ENCODE data around the gene EMP1. TPM values are rescaled to one million over a fixed set of nuclear protein-coding genes. Genes with fewer than 3 reads are reported as not detected.

Gene EMP1
- total and polyA plus RNA-seq, 2 experiments from 2014 or later = 0.07 to 0.39 TPM

- TF ChIP-seq ZNF462 (CRISPR knock-in tag; IDR thresholded peaks at IDR 0.05) (no peak), STAT1 (IDR thresholded peaks at IDR 0.05; ENCODE audit: unreplicated experiment) (no peak)
These were observed 33.6 kb upstream of the EMP1 start (continued) for GRCh38 chr12:13162904-13163303.

GRCh38 chr12:13163868-13164635 lies 32.5 kb upstream of the EMP1 start:
- Mint-ChIP-seq H3K4me1 (no peaks in the 10 kb centered on the region), H3K36me3 (ENCODE audit: low read depth) (no peaks in the 10 kb centered on the region), H3K4me3 (no peak overlapping the region), H3K9me3 (no peaks in the 10 kb centered on the region), H3K27me3 (ENCODE audit: insufficient read depth, low read depth, poor library complexity) (peaks cover 5% of the 10 kb centered on the region), H3K27ac (no peak overlapping the region)
- Histone ChIP-seq H3K27ac (ENCODE audit: low read depth) (no peak overlapping the region), H3K79me2 (replicated peaks; ENCODE audit: insufficient read depth) (no peaks in the 10 kb centered on the region), H3K27me3 (ENCODE audit: insufficient read depth) (no peaks in the 10 kb centered on the region), H2AFZ (no peak overlapping the region), H3F3A (replicated peaks; ENCODE audit: low read depth) (no peaks in the 10 kb centered on the region), H3K9me2 (ENCODE audit: insufficient read depth) (no peaks in the 10 kb centered on the region), H4K20me1 (replicated peaks; ENCODE audit: insufficient read depth) (no peaks in the 10 kb centered on the region), H3K4me2 (no peak overlapping the region), H3K4me1 (ENCODE audit: insufficient read depth) (no peaks in the 10 kb centered on the region; the same call in 1 of the 2 replicates), H3K4me3 (no peak overlapping the region), H3K36me3 (ENCODE audit: insufficient read depth) (no peaks in the 10 kb centered on the region)
- DNase-seq (ENCODE audit: low spot score) (no peak), ATAC-seq (no peak)
- TF ChIP-seq JUNB (IDR thresholded peaks at IDR 0.05; ENCODE audit: unreplicated experiment) (no peak), STAT1 (IDR thresholded peaks at IDR 0.05; ENCODE audit: unreplicated experiment) (no peak), CREB1 (CRISPR knock-in tag; IDR thresholded peaks at IDR 0.05; ENCODE audit: low read depth) (no peak), ZNF331 (CRISPR knock-in tag; IDR thresholded peaks at IDR 0.05; ENCODE audit: low read depth) (no peak), CTCF (conservative IDR thresholded peaks at IDR 0.05; ENCODE audit: low read depth in 2 of 2) (no peak), REST (IDR thresholded peaks at IDR 0.05; ENCODE audit: unreplicated experiment) (no peak)

Measured in GM23338 (cell line).